SK-N-SH treated with all-trans-retinoic acid at 6 μM for 48 hours (cell line): ENCODE results near the gene SOCS4.

Experiments
- CREB5 ChIP-seq: fragments of 250-450 bp; sonication (Bioruptor Pico); IDR thresholded peaks from 2 replicates; pipeline ENCODE4 v1.5.1; 2020; ENCODE audit warnings: low read depth, mild to moderate bottlenecking, moderate library complexity
- ESRRG ChIP-seq: fragments of 250-450 bp; sonication (Bioruptor Pico); IDR thresholded peaks from 2 replicates; pipeline ENCODE4 v1.6.1; 2021; ENCODE audit warnings: mild to moderate bottlenecking
- ISL1 ChIP-seq: fragments of 250-450 bp; sonication (Bioruptor Pico); IDR thresholded peaks from 2 replicates; pipeline ENCODE4 v2.1.2; 2022; ENCODE audit warnings: mild to moderate bottlenecking, moderate library complexity
- OSR1 ChIP-seq: fragments of 250-450 bp; sonication (Bioruptor Pico); IDR thresholded peaks from 2 replicates; pipeline ENCODE4 v1.8.0; 2022; ENCODE audit warnings: moderate library complexity, mild to moderate bottlenecking, inconsistent platforms
- PATZ1 ChIP-seq: fragments of 250-450 bp; sonication (Bioruptor Pico); IDR thresholded peaks from 2 replicates; pipeline ENCODE4 v1.8.0; 2020; ENCODE audit warnings: mild to moderate bottlenecking, moderate library complexity, borderline replicate concordance
- RARB ChIP-seq: fragments of 250-450 bp; sonication (Bioruptor Pico); IDR thresholded peaks from 2 replicates; pipeline ENCODE4 v1.8.0; 2021; ENCODE audit warnings: mild to moderate bottlenecking, moderate library complexity
- SNAI2 ChIP-seq: fragments of 250-450 bp; sonication (Bioruptor Pico); IDR thresholded peaks from 2 replicates; pipeline ENCODE4 v1.5.0; 2020; ENCODE audit warnings: mild to moderate bottlenecking, moderate library complexity
- ZFP3 ChIP-seq: fragments of 250-450 bp; sonication (Bioruptor Pico); IDR thresholded peaks from 2 replicates; pipeline ENCODE4 v1.5.0; 2020; ENCODE audit warnings: mild to moderate bottlenecking, moderate library complexity
- ZNF70 ChIP-seq: fragments of 450-650 bp; formaldehyde crosslinking; IDR thresholded peaks from 2 replicates; pipeline ENCODE4 v1.5.0; 2020; ENCODE audit warnings: mild to moderate bottlenecking, moderate library complexity
- ZNF8 ChIP-seq: fragments of 450-650 bp; formaldehyde crosslinking; IDR thresholded peaks from 2 replicates; pipeline ENCODE4 v1.5.0; 2020; ENCODE audit warnings: mild to moderate bottlenecking, moderate library complexity

GRCh38 chr14:55085060-55085660, 58.1 kb downstream of the SOCS4 start:
- TF ChIP-seq ZFP3 (CRISPR knock-in tag): no peak
- no peak for TF ChIP-seq ISL1 (CRISPR knock-in tag)
- no peak for TF ChIP-seq SNAI2 (CRISPR knock-in tag)
- no peak for TF ChIP-seq ZNF70 (CRISPR knock-in tag)
- TF ChIP-seq ESRRG (CRISPR knock-in tag): no peak
- TF ChIP-seq PATZ1: no peak
- TF ChIP-seq RARB (CRISPR knock-in tag): no peak
- no peak for TF ChIP-seq CREB5
- TF ChIP-seq OSR1 (CRISPR knock-in tag): no peak
- TF ChIP-seq ZNF8 (CRISPR knock-in tag): no peak
